ENCODE data around the gene HAT1. TPM values are rescaled to one million over a fixed set of nuclear protein-coding genes. Genes with fewer than 3 reads are reported as not detected.

The HAT1 gene
- total and polyA plus RNA-seq, 4 donors = 11.8 to 45.1 (median 16.3) TPM

DNA sequence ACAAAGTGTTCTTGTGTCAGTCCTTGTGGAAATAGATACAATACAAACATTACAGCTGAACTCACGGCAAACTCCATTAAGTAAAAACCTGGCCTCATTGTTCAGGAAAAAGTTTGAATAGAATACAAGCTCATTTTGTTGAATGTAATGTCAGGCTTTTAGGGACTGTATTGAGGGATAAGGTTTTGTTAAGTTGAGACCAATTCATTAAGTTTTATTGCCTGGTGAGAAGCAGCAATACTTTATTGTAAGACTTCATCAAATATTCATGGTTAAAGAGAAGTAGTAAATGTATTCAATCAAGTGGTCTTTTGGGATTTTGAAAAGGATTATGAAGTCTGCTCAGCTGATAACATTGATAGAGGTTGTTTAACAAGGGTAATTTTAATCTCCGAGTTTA lies 42.0 kb downstream of the HAT1 start (continued):
- TF ChIP-seq RAD21 (IDR thresholded peaks at IDR 0.05) = no peak

DNA sequence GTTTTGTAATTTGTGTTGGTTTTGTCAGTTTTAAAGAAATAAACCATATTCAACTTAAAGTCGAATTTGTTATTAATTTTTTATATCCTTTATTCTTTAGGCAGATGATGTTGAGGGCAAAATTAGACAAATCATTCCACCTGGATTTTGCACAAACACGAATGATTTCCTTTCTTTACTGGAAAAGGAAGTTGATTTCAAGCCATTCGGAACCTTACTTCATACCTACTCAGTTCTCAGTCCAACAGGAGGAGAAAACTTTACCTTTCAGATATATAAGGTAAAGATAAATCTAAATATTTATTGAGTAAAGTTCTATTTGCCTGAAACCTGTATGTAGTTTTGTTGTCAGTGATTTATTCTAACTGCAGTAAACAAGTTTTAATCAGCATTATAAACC lies 43.0 kb downstream of the HAT1 start:
- Histone ChIP-seq H3K9me3 (ENCODE audit: control insufficient read depth in 4 of 4, low read length in 3 of 4) (no peaks in the 10 kb centered on the region), H3K36me3 (ENCODE audit: control insufficient read depth in 4 of 4, insufficient read depth in 3 of 4, low read depth in 1 of 4, low read length in 3 of 4) (peaks cover 6 to 17% (median 11%) of the 10 kb centered on the region in 4 donors), H3K9ac (ENCODE audit: low read depth in 1 of 2, low read length in 2 of 2) (no peak overlapping the region), H3K27me3 (ENCODE audit: control insufficient read depth in 4 of 4, insufficient read depth in 4 of 4, low read length in 3 of 4) (no peaks in the 10 kb centered on the region), H3K4me1 (ENCODE audit: control insufficient read depth in 4 of 4, insufficient read depth in 4 of 4, low read length in 3 of 4) (no peaks in the 10 kb centered on the region), H3K27ac (ENCODE audit: low read depth in 1 of 2, low read length in 2 of 2) (no peak overlapping the region), H3K4me3 (ENCODE audit: low read depth in 1 of 3, low read length in 3 of 3) (no peak overlapping the region)
- WGBS = 92% methylated on average over 3 of the region's 3 CpGs
- TF ChIP-seq FOXA1 (IDR thresholded peaks at IDR 0.05) (no peak), YY1 (IDR thresholded peaks at IDR 0.05) (no peak), SP1 (IDR thresholded peaks at IDR 0.05) (no peak), ATF3 (IDR thresholded peaks at IDR 0.05) (no peak), EGR1 (IDR thresholded peaks at IDR 0.05; ENCODE audit: low read depth in 2 of 2) (no peak), FOXA2 (IDR thresholded peaks at IDR 0.05) (no peak), NR2F2 (IDR thresholded peaks at IDR 0.05) (no peak), RXRA (IDR thresholded peaks at IDR 0.05) (no peak), HNF4A (conservative IDR thresholded peaks at IDR 0.05) (no peak), JUND (IDR thresholded peaks at IDR 0.05) (no peak), TAF1 (conservative IDR thresholded peaks at IDR 0.05) (no peak), GABPA (IDR thresholded peaks at IDR 0.05 in 1 of 2, conservative IDR thresholded peaks at IDR 0.05 in 1 of 2) (no peak), RAD21 (IDR thresholded peaks at IDR 0.05) (no peak)
- TF ChIP-seq, protein P1, sequence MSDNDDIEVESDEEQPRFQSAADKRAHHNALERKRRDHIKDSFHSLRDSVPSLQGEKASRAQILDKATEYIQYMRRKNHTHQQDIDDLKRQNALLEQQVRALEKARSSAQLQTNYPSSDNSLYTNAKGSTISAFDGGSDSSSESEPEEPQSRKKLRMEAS (IDR thresholded peaks at IDR 0.05) = no peak
- TF ChIP-seq, protein P2, sequence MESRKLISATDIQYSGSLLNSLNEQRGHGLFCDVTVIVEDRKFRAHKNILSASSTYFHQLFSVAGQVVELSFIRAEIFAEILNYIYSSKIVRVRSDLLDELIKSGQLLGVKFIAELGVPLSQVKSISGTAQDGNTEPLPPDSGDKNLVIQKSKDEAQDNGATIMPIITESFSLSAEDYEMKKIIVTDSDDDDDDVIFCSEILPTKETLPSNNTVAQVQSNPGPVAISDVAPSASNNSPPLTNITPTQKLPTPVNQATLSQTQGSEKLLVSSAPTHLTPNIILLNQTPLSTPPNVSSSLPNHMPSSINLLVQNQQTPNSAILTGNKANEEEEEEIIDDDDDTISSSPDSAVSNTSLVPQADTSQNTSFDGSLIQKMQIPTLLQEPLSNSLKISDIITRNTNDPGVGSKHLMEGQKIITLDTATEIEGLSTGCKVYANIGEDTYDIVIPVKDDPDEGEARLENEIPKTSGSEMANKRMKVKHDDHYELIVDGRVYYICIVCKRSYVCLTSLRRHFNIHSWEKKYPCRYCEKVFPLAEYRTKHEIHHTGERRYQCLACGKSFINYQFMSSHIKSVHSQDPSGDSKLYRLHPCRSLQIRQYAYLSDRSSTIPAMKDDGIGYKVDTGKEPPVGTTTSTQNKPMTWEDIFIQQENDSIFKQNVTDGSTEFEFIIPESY (IDR thresholded peaks at IDR 0.05) = no peak
- TF ChIP-seq, protein P3, sequence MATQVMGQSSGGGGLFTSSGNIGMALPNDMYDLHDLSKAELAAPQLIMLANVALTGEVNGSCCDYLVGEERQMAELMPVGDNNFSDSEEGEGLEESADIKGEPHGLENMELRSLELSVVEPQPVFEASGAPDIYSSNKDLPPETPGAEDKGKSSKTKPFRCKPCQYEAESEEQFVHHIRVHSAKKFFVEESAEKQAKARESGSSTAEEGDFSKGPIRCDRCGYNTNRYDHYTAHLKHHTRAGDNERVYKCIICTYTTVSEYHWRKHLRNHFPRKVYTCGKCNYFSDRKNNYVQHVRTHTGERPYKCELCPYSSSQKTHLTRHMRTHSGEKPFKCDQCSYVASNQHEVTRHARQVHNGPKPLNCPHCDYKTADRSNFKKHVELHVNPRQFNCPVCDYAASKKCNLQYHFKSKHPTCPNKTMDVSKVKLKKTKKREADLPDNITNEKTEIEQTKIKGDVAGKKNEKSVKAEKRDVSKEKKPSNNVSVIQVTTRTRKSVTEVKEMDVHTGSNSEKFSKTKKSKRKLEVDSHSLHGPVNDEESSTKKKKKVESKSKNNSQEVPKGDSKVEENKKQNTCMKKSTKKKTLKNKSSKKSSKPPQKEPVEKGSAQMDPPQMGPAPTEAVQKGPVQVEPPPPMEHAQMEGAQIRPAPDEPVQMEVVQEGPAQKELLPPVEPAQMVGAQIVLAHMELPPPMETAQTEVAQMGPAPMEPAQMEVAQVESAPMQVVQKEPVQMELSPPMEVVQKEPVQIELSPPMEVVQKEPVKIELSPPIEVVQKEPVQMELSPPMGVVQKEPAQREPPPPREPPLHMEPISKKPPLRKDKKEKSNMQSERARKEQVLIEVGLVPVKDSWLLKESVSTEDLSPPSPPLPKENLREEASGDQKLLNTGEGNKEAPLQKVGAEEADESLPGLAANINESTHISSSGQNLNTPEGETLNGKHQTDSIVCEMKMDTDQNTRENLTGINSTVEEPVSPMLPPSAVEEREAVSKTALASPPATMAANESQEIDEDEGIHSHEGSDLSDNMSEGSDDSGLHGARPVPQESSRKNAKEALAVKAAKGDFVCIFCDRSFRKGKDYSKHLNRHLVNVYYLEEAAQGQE (IDR thresholded peaks at IDR 0.05) = no peak
- TF ChIP-seq, protein P4, sequence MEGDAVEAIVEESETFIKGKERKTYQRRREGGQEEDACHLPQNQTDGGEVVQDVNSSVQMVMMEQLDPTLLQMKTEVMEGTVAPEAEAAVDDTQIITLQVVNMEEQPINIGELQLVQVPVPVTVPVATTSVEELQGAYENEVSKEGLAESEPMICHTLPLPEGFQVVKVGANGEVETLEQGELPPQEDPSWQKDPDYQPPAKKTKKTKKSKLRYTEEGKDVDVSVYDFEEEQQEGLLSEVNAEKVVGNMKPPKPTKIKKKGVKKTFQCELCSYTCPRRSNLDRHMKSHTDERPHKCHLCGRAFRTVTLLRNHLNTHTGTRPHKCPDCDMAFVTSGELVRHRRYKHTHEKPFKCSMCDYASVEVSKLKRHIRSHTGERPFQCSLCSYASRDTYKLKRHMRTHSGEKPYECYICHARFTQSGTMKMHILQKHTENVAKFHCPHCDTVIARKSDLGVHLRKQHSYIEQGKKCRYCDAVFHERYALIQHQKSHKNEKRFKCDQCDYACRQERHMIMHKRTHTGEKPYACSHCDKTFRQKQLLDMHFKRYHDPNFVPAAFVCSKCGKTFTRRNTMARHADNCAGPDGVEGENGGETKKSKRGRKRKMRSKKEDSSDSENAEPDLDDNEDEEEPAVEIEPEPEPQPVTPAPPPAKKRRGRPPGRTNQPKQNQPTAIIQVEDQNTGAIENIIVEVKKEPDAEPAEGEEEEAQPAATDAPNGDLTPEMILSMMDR (IDR thresholded peaks at IDR 0.05; ENCODE audit: low read depth, low read length, missing input control) = no peak
- no peak for DNase-seq (ENCODE audit: low spot score)

Measured in liver (tissue), 9 donors.